Transverse colon (tissue), 3 donors: Measurements from ENCODE around the gene CPM.

ENCODE experiments used
- EP300 ChIP-seq: sonication (generic); formaldehyde crosslinking; IDR thresholded peaks from one replicate; pipeline ENCODE4 v1.6.1; 2017; ENCODE audit warnings: antibody characterized with exemption, low read depth
- TF ChIP-seq, protein P1 (sequence below), 5 experiments: fragments of 200-600 bp in 3 of 5; fragments of 450-650 bp in 2 of 5; sonication (generic) in 3 of 5; IDR thresholded peaks; 1 replicate in 2 of 5; 2 replicates in 3 of 5; pipeline ENCODE4 v1.5.1; 2016 to 2017; ENCODE audit warnings: antibody characterized with exemption in 5 of 5, inconsistent platforms in 3 of 5, mild to moderate bottlenecking in 2 of 5, moderate library complexity in 1 of 5

GRCh38 chr12:68911197-68911718 lies 21.7 kb downstream of the CPM start:
- no peak for TF ChIP-seq EP300
- TF ChIP-seq, protein P1, sequence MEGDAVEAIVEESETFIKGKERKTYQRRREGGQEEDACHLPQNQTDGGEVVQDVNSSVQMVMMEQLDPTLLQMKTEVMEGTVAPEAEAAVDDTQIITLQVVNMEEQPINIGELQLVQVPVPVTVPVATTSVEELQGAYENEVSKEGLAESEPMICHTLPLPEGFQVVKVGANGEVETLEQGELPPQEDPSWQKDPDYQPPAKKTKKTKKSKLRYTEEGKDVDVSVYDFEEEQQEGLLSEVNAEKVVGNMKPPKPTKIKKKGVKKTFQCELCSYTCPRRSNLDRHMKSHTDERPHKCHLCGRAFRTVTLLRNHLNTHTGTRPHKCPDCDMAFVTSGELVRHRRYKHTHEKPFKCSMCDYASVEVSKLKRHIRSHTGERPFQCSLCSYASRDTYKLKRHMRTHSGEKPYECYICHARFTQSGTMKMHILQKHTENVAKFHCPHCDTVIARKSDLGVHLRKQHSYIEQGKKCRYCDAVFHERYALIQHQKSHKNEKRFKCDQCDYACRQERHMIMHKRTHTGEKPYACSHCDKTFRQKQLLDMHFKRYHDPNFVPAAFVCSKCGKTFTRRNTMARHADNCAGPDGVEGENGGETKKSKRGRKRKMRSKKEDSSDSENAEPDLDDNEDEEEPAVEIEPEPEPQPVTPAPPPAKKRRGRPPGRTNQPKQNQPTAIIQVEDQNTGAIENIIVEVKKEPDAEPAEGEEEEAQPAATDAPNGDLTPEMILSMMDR (IDR thresholded peaks at IDR 0.05) = no peak
